ENCODE data around the gene MMS22L.

GRCh38 chr6:97222903-97223302, 60.1 kb downstream of the MMS22L start:
- TF ChIP-seq, protein P1, sequence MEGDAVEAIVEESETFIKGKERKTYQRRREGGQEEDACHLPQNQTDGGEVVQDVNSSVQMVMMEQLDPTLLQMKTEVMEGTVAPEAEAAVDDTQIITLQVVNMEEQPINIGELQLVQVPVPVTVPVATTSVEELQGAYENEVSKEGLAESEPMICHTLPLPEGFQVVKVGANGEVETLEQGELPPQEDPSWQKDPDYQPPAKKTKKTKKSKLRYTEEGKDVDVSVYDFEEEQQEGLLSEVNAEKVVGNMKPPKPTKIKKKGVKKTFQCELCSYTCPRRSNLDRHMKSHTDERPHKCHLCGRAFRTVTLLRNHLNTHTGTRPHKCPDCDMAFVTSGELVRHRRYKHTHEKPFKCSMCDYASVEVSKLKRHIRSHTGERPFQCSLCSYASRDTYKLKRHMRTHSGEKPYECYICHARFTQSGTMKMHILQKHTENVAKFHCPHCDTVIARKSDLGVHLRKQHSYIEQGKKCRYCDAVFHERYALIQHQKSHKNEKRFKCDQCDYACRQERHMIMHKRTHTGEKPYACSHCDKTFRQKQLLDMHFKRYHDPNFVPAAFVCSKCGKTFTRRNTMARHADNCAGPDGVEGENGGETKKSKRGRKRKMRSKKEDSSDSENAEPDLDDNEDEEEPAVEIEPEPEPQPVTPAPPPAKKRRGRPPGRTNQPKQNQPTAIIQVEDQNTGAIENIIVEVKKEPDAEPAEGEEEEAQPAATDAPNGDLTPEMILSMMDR (IDR thresholded peaks at IDR 0.05; ENCODE audit: insufficient read depth, low read depth, low read length) = no peak
- no peak for TF ChIP-seq EZH2 (IDR thresholded peaks at IDR 0.05; ENCODE audit: insufficient read depth, low read length)
